C4-2B (cell line): ENCODE data around the gene ETFRF1.

Source experiments
- H3K27ac ChIP-seq: fragments of 450-650 bp; 2 replicates; pipeline ENCODE4 v1.5.1; 2017
- ZFX ChIP-seq: fragments of 450-650 bp; IDR thresholded peaks from 2 replicates; pipeline ENCODE4 v1.6.1; 2017
- TF ChIP-seq, protein P1 (sequence below): fragments of 450-650 bp; conservative IDR thresholded peaks from 2 replicates; pipeline ENCODE4 v1.5.1; 2017; ENCODE audit warnings: mild to moderate bottlenecking

Gene ETFRF1

DNA sequence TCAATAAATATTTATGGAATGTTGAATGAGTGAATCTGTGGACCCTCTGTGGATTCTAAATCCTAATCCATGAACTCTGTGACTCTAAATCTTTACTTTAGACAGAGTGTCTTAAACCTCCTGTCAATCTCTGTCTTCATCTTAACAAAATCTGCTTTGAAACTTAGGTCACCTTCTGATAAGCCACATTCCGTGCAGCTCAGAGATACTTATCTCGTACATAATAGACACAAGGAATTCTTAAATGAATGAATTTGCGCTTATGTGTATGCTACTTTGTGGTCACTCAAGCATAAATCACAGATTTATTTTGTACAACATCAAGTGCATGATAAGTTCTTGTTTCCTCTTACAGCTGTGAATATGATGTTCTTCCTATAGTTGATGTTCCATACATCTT is 57.9 kb downstream of the ETFRF1 start:
- no peak overlapping the region for H3K27ac ChIP-seq
- TF ChIP-seq ZFX: no peak
- TF ChIP-seq, protein P1, sequence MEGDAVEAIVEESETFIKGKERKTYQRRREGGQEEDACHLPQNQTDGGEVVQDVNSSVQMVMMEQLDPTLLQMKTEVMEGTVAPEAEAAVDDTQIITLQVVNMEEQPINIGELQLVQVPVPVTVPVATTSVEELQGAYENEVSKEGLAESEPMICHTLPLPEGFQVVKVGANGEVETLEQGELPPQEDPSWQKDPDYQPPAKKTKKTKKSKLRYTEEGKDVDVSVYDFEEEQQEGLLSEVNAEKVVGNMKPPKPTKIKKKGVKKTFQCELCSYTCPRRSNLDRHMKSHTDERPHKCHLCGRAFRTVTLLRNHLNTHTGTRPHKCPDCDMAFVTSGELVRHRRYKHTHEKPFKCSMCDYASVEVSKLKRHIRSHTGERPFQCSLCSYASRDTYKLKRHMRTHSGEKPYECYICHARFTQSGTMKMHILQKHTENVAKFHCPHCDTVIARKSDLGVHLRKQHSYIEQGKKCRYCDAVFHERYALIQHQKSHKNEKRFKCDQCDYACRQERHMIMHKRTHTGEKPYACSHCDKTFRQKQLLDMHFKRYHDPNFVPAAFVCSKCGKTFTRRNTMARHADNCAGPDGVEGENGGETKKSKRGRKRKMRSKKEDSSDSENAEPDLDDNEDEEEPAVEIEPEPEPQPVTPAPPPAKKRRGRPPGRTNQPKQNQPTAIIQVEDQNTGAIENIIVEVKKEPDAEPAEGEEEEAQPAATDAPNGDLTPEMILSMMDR: no peak

DNA sequence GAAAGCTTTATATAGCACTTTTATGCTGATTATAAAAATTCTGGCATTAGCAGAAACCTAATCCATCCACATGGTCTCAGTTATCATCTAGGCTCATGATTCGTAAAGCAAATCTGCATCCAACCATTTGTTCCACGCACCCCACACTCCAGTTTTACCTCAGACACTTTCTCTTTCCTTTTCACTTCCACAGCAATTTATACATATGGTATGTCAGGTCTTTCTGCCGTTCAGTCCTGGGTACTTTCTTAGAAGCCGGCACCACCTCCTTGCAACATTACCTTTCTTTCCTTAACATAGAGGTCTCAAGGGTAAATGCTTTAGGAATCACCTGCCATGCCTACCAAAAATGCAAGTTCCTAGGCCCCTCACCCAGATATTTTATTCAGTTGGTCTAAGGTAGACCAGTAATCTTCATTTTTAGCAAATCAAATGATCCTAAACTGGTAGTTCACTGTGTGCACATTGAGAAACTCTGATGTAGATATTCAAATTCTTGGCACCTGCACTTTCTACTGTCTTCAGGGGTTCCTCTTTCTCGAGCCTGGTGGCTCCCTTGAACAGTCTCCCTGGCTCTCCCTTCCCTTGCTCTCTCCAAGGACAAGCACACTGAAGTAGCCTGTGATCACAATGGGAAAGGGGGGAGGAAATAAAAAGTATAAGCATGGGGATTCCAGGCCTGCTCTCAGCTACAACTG is 58.5 kb downstream of the ETFRF1 start:
- H3K27ac ChIP-seq: no peak overlapping the region
- no peak for TF ChIP-seq ZFX
- TF ChIP-seq, protein P1: no peak

DNA sequence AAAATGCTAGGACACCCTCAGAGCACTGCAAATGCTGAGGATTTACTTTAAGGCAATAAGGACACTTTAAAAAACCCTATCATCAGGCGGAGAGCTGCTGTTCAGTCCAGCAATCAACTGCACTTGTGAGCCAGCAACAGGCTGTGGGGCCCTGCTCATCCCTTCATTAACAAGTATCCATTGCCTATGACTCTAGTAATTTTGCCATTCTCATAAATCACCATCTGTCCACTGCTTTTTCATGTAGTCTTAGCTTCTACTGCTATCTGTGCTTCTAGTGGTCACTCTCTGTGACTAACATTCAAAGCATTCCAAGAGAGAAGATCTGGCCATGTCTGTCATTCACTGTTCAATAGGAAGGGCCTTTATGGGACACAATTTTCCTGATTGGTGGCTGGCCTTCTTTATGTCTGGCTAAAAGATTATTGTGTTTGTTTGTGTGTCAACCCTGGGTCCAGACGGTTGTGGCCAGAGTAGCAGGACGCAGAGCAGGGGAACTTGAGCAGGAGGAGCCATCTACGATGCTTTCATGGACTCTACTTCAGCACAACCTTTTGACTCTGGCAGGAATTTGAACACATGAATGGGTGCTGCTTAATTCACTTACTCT is 59.3 kb downstream of the ETFRF1 start:
- H3K27ac ChIP-seq: no peak overlapping the region
- TF ChIP-seq ZFX: no peak
- TF ChIP-seq, protein P1: no peak
